Kidney (tissue), 14 donors: Measurements from ENCODE around the gene CACFD1. TPM values are rescaled to one million over a fixed set of nuclear protein-coding genes. Genes with fewer than 3 reads are reported as not detected.

ENCODE experiments used
- DNase-seq, 5 donors: peaks; one replicate each; pipeline ENCODE4 v3.0.0-alpha.2; 2013 to 2020
- FAIRE-seq: peaks from 2 replicates; lab custom pipeline; 2012; peaks lifted over from hg19 to GRCh38; lab: Jason Lieb, UNC
- H3K27ac ChIP-seq, 2 donors: one replicate each; pipeline ENCODE4 v1.7.0; 2013; ENCODE audit warnings: low read depth in 2 of 2, low read length in 2 of 2, inconsistent platforms in 1 of 2
- H3K27me3 ChIP-seq: one replicate; pipeline ENCODE4 v1.7.1; 2013; ENCODE audit warnings: low read length, inconsistent platforms; ENCODE audit not compliant: control insufficient read depth, insufficient read depth
- H3K36me3 ChIP-seq, 3 donors: one replicate each; pipeline versions ENCODE4 v1.7.0 to v1.7.1; 2013; ENCODE audit warnings: low read length in 3 of 3, control low read depth in 1 of 3, inconsistent platforms in 1 of 3; ENCODE audit not compliant: insufficient read depth in 3 of 3, control insufficient read depth in 2 of 3
- H3K4me1 ChIP-seq, 3 donors: one replicate each; pipeline versions ENCODE4 v1.7.0 to v1.7.1; 2013; ENCODE audit warnings: low read length in 3 of 3, inconsistent platforms in 1 of 3, low read depth in 1 of 3; ENCODE audit not compliant: control insufficient read depth in 2 of 3, insufficient read depth in 2 of 3
- H3K4me3 ChIP-seq, 3 donors: one replicate each; pipeline versions ENCODE4 v1.7.0 to v1.8.1; 2013; ENCODE audit warnings: low read length in 3 of 3, control low read depth in 1 of 3, inconsistent platforms in 1 of 3
- H3K9ac ChIP-seq, 3 donors: one replicate each; pipeline versions ENCODE4 v1.7.0 to v1.7.1; 2013; ENCODE audit warnings: low read length in 3 of 3, control low read depth in 1 of 3, inconsistent platforms in 1 of 3
- H3K9me3 ChIP-seq, 3 donors: one replicate each; pipeline versions ENCODE4 v1.7.0 to v1.7.1; 2013; ENCODE audit warnings: low read length in 3 of 3, control low read depth in 1 of 3, inconsistent platforms in 1 of 3; ENCODE audit not compliant: control insufficient read depth in 2 of 3, insufficient read depth in 1 of 3
- CTCF ChIP-seq: IDR thresholded peaks from 3 replicates; pipeline ENCODE4 v1.5.1; 2012; ENCODE audit warnings: mild to moderate bottlenecking, moderate library complexity, borderline replicate concordance; ENCODE audit not compliant: insufficient read depth; ENCODE audit errors: extremely low read depth
- intact Hi-C: fragments of 100-400 bp; cut with DNase I; formaldehyde crosslinking; loops from one replicate; pipeline ENCODE4 v1.11.1; 2022
- polyA plus RNA-seq: library from polyadenylated mRNA; stranded (reverse); fragments of 350-450 nt; fragmentation: Illumina TruSeq; extraction: RNeasy Lipid Tissue Mini Kit (QIAGEN cat#74804); gene quantifications from one replicate; pipeline ENCODE4 v1.2.3, GENCODE V29; 2014; ENCODE audit warnings: low read depth, low replicate concordance; ENCODE audit not compliant: insufficient read depth
- total RNA-seq: library from RNA; stranded (reverse); fragmentation: NEBNext Ultra II Directional; extraction: Animal tissue kit (Norgen Biotek cat#: 25700); gene quantifications from one replicate; pipeline ENCODE4 v1.2.1, GENCODE V29; 2021
- donor health status: control.
- donor health status: control.
- donor health status: control.
- donor health status: control.
- donor health status: control.
- donor health status: DM: yes; HTN: yes; CAD: no.
- donor health status: Normal renal cell carcinoma (clear cell type).

The CACFD1 gene
- total and polyA plus RNA-seq, 2 donors from 2014 or later: 37.3 to 37.8 TPM

GRCh38 chr9:133461975-133462374 is 2.2 kb downstream of the CACFD1 start:
- FAIRE-seq: no peak
- H3K9me3 ChIP-seq: no peaks in the 10 kb centered on the region
- H3K4me1 ChIP-seq: peaks cover 0 to 20% (median 6%) of the 10 kb centered on the region in 3 donors
- peak overlapping the region in 1 of 3 donors; percentile 95 for H3K9ac ChIP-seq
- intact Hi-C loops: no loop called here
- no peaks in the 10 kb centered on the region for H3K27me3 ChIP-seq
- DNase-seq: peak in 1 of 5 donors; percentile 67
- H3K4me3 ChIP-seq: no peak overlapping the region
- H3K36me3 ChIP-seq: peaks cover 0 to 9% (median 0%) of the 10 kb centered on the region in 3 donors
- no peak overlapping the region for H3K27ac ChIP-seq
- TF ChIP-seq CTCF: no peak

GRCh38 chr9:133463234-133463863 is 3.6 kb downstream of the CACFD1 start:
- no peaks in the 10 kb centered on the region for H3K27me3 ChIP-seq
- peak; percentile 1 for TF ChIP-seq CTCF
- peaks cover 0 to 20% (median 6%) of the 10 kb centered on the region in 3 donors for H3K4me1 ChIP-seq
- intact Hi-C loops: no loop called here
- no peak overlapping the region for H3K4me3 ChIP-seq
- peaks cover 0 to 12% (median 0%) of the 10 kb centered on the region in 3 donors for H3K36me3 ChIP-seq
- no peak overlapping the region for H3K27ac ChIP-seq
- FAIRE-seq: no peak
- no peak for DNase-seq
- H3K9me3 ChIP-seq: no peaks in the 10 kb centered on the region
- H3K9ac ChIP-seq: no peak overlapping the region

GRCh38 chr9:133463864-133464615 is 4.3 kb downstream of the CACFD1 start:
- Histone ChIP-seq H3K36me3 (peaks cover 0 to 15% (median 0%) of the 10 kb centered on the region in 3 donors), H3K4me1 (peaks cover 0 to 20% (median 6%) of the 10 kb centered on the region in 3 donors), H3K4me3 (no peak overlapping the region), H3K9ac (no peak overlapping the region), H3K27me3 (no peaks in the 10 kb centered on the region), H3K9me3 (no peaks in the 10 kb centered on the region), H3K27ac (no peak overlapping the region)
- peak in 1 of 5 donors; percentile 40 for DNase-seq
- intact Hi-C loops: no loop called here
- no peak for FAIRE-seq
- no peak for TF ChIP-seq CTCF
